Duodenal mucosa (tissue), 2 donors: ENCODE measurements around the gene ALPL.

Experiments
- H3K27ac ChIP-seq: one replicate; pipeline ENCODE4 v1.7.0; 2013; ENCODE audit warnings: low read depth, low read length
- H3K27me3 ChIP-seq, 2 donors: one replicate each; pipeline ENCODE4 v1.7.0; 2013; ENCODE audit warnings: low read length in 2 of 2, control low read depth in 1 of 2; ENCODE audit not compliant: insufficient read depth in 2 of 2, control insufficient read depth in 1 of 2
- H3K36me3 ChIP-seq, 2 donors: one replicate each; pipeline ENCODE4 v1.7.0; 2013; ENCODE audit warnings: low read length in 2 of 2, control low read depth in 1 of 2; ENCODE audit not compliant: insufficient read depth in 2 of 2, control insufficient read depth in 1 of 2
- H3K4me1 ChIP-seq, 2 donors: one replicate each; pipeline ENCODE4 v1.7.0; 2013; ENCODE audit warnings: low read length in 2 of 2, control low read depth in 1 of 2; ENCODE audit not compliant: insufficient read depth in 2 of 2, control insufficient read depth in 1 of 2
- H3K4me3 ChIP-seq, 2 donors: one replicate each; pipeline ENCODE4 v1.7.0; 2013; ENCODE audit warnings: low read length in 2 of 2, low read depth in 1 of 2
- H3K9ac ChIP-seq, 2 donors: one replicate each; pipeline ENCODE4 v1.7.0; 2013; ENCODE audit warnings: low read length in 2 of 2, low read depth in 1 of 2
- H3K9me3 ChIP-seq, 2 donors: one replicate each; pipeline ENCODE4 v1.7.0; 2013; ENCODE audit warnings: low read length in 2 of 2, control low read depth in 1 of 2; ENCODE audit not compliant: control insufficient read depth in 1 of 2

The ALPL gene

GRCh38 chr1:21597753-21598152 is 88.5 kb downstream of the ALPL start:
- H3K27me3 ChIP-seq, result no peaks in the 10 kb centered on the region
- no peaks in the 10 kb centered on the region for H3K4me1 ChIP-seq
- no peaks in the 10 kb centered on the region for H3K9me3 ChIP-seq
- H3K36me3 ChIP-seq, result no peaks in the 10 kb centered on the region
- no peak overlapping the region for H3K9ac ChIP-seq
- H3K4me3 ChIP-seq, result no peak overlapping the region
- no peak overlapping the region for H3K27ac ChIP-seq

- no peak overlapping the region for H3K27ac ChIP-seq
- no peaks in the 10 kb centered on the region for H3K36me3 ChIP-seq
- no peak overlapping the region for H3K4me3 ChIP-seq
- no peaks in the 10 kb centered on the region for H3K27me3 ChIP-seq
- no peaks in the 10 kb centered on the region for H3K9me3 ChIP-seq
- no peak overlapping the region for H3K9ac ChIP-seq
- H3K4me1 ChIP-seq, result no peaks in the 10 kb centered on the region
These were observed 89.2 kb downstream of the ALPL start for GRCh38 chr1:21598417-21598816.

GRCh38 chr1:21598904-21599303 is 89.7 kb downstream of the ALPL start:
- Histone ChIP-seq H3K36me3 (no peaks in the 10 kb centered on the region), H3K27me3 (no peaks in the 10 kb centered on the region)

GRCh38 chr1:21599402-21599801 is 90.2 kb downstream of the ALPL start:
- Histone ChIP-seq H3K9ac (no peak overlapping the region), H3K27ac (no peak overlapping the region), H3K9me3 (no peaks in the 10 kb centered on the region), H3K4me1 (no peaks in the 10 kb centered on the region), H3K4me3 (no peak overlapping the region), H3K36me3 (no peaks in the 10 kb centered on the region), H3K27me3 (no peaks in the 10 kb centered on the region)

More at GRCh38 chr1:21598904-21599303, 89.7 kb downstream of the ALPL start:
- Histone ChIP-seq H3K9ac (no peak overlapping the region), H3K9me3 (no peaks in the 10 kb centered on the region), H3K4me1 (no peaks in the 10 kb centered on the region), H3K4me3 (no peak overlapping the region), H3K27ac (no peak overlapping the region)

GRCh38 chr1:21601278-21602048 is 92.2 kb downstream of the ALPL start:
- no peaks in the 10 kb centered on the region for H3K36me3 ChIP-seq
- H3K27ac ChIP-seq, result no peak overlapping the region
- H3K4me1 ChIP-seq, result no peaks in the 10 kb centered on the region
- no peaks in the 10 kb centered on the region for H3K27me3 ChIP-seq
- H3K9ac ChIP-seq, result no peak overlapping the region
- H3K4me3 ChIP-seq, result no peak overlapping the region
- no peaks in the 10 kb centered on the region for H3K9me3 ChIP-seq

GRCh38 chr1:21603177-21604138 is 94.2 kb downstream of the ALPL start:
- H3K36me3 ChIP-seq, result no peaks in the 10 kb centered on the region
- H3K9me3 ChIP-seq, result no peaks in the 10 kb centered on the region
- peaks cover 5 to 6% of the 10 kb centered on the region in 2 donors for H3K4me1 ChIP-seq
- no peak overlapping the region for H3K27ac ChIP-seq
- no peak overlapping the region for H3K4me3 ChIP-seq
- no peaks in the 10 kb centered on the region for H3K27me3 ChIP-seq
- no peak overlapping the region for H3K9ac ChIP-seq

- H3K9ac ChIP-seq, result no peak overlapping the region
- no peaks in the 10 kb centered on the region for H3K9me3 ChIP-seq
- H3K36me3 ChIP-seq, result no peaks in the 10 kb centered on the region
- H3K4me1 ChIP-seq, result peaks cover 5 to 6% of the 10 kb centered on the region in 2 donors
- no peak overlapping the region for H3K4me3 ChIP-seq
- no peaks in the 10 kb centered on the region for H3K27me3 ChIP-seq
- H3K27ac ChIP-seq, result no peak overlapping the region
These were observed 95.2 kb downstream of the ALPL start for GRCh38 chr1:21604208-21604957.

- H3K27ac ChIP-seq, result no peak overlapping the region
- no peak overlapping the region for H3K9ac ChIP-seq
- H3K36me3 ChIP-seq, result no peaks in the 10 kb centered on the region
These were observed 95.9 kb downstream of the ALPL start for GRCh38 chr1:21605012-21605715.

GRCh38 chr1:21605964-21606705 is 96.9 kb downstream of the ALPL start:
- no peak overlapping the region for H3K4me3 ChIP-seq
- H3K9me3 ChIP-seq, result no peaks in the 10 kb centered on the region

More at GRCh38 chr1:21605012-21605715, 95.9 kb downstream of the ALPL start:
- Histone ChIP-seq H3K4me3 (no peak overlapping the region), H3K4me1 (peaks cover 5 to 6% of the 10 kb centered on the region in 2 donors), H3K9me3 (no peaks in the 10 kb centered on the region), H3K27me3 (no peaks in the 10 kb centered on the region)

More at GRCh38 chr1:21605964-21606705, 96.9 kb downstream of the ALPL start:
- H3K27ac ChIP-seq, result no peak overlapping the region
- no peaks in the 10 kb centered on the region for H3K27me3 ChIP-seq
- H3K36me3 ChIP-seq, result no peaks in the 10 kb centered on the region
- peaks cover 5 to 6% of the 10 kb centered on the region in 2 donors for H3K4me1 ChIP-seq
- H3K9ac ChIP-seq, result no peak overlapping the region
